Measurements from ENCODE around the gene GAREM1. TPM values are rescaled to one million over a fixed set of nuclear protein-coding genes. Genes with fewer than 3 reads are reported as not detected.
A peak's percentile ranks its signal among the peaks of the same experiment; 100 is the strongest.

Gene GAREM1
- total RNA-seq, 1 experiment from 2014 or later, result 1.8 TPM

DNA sequence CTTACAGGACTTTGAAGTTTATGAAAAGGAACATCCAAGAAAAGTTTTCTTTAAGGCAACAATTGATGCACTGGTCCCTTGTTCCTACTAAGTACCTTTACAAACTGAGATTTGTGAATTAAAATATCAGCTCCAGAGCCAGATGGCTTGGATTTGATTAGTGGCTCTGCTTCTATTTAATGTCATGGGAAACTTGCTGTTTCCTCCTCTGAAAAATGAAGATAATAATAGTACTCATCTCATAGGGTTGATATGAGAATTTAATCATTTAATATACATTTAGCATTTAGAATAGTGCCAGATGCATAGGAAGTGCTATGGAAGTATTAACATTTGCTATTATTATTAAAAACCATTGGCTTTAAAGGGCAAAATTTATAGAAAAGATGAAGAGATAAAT, 2.6 kb upstream of the GAREM1 start:
- H3K27ac ChIP-seq (ENCODE audit: low read length), result no peak overlapping the region
- intact Hi-C loops (cut with micrococcal nuclease), result no loop called here
- TF ChIP-seq, protein P1, sequence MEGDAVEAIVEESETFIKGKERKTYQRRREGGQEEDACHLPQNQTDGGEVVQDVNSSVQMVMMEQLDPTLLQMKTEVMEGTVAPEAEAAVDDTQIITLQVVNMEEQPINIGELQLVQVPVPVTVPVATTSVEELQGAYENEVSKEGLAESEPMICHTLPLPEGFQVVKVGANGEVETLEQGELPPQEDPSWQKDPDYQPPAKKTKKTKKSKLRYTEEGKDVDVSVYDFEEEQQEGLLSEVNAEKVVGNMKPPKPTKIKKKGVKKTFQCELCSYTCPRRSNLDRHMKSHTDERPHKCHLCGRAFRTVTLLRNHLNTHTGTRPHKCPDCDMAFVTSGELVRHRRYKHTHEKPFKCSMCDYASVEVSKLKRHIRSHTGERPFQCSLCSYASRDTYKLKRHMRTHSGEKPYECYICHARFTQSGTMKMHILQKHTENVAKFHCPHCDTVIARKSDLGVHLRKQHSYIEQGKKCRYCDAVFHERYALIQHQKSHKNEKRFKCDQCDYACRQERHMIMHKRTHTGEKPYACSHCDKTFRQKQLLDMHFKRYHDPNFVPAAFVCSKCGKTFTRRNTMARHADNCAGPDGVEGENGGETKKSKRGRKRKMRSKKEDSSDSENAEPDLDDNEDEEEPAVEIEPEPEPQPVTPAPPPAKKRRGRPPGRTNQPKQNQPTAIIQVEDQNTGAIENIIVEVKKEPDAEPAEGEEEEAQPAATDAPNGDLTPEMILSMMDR (conservative IDR thresholded peaks at IDR 0.05; ENCODE audit: low read depth, low read length), result no peak
- no peak for TF ChIP-seq EZH2phosphoT487 (IDR thresholded peaks at IDR 0.05; ENCODE audit: borderline replicate concordance, low read length)
- no peak for TF ChIP-seq EZH2 (IDR thresholded peaks at IDR 0.05; ENCODE audit: low read length, unreplicated experiment)
- no TSS peak for BruUV-seq (replicated peaks)
- CTCF ChIA-PET, result no interaction called here
- peaks cover 4% of the 10 kb centered on the region; the same call in 1 of the 2 replicates for H3K4me1 ChIP-seq (ENCODE audit: insufficient read depth, low read length)
- H3K9me2 ChIP-seq (replicated peaks; ENCODE audit: low read length), result no peaks in the 10 kb centered on the region
- H3K79me2 ChIP-seq (ENCODE audit: low read length), result no peaks in the 10 kb centered on the region
- no peaks in the 10 kb centered on the region for H3K36me3 ChIP-seq (ENCODE audit: low read depth, low read length)
- H3K4me2 ChIP-seq (ENCODE audit: low read length), result no peak overlapping the region
- no peak overlapping the region for H3K4me3 ChIP-seq (ENCODE audit: low read length)
- ATAC-seq (no peak), DNase-seq (no peak)
- no peaks in the 10 kb centered on the region for H3K9me3 ChIP-seq (ENCODE audit: low read length)
- no peaks in the 10 kb centered on the region for H3K27me3 ChIP-seq (ENCODE audit: low read length)
- H2AFZ ChIP-seq (ENCODE audit: low read length), result no peak overlapping the region
- POLR2A ChIA-PET (ENCODE audit: unreplicated experiment), result no interaction called here
- no peaks in the 10 kb centered on the region for H3F3A ChIP-seq (ENCODE audit: low read length, unreplicated experiment)
- H4K20me1 ChIP-seq (ENCODE audit: low read length), result no peaks in the 10 kb centered on the region
- H3K9ac ChIP-seq (ENCODE audit: low read length), result no peak overlapping the region

DNA sequence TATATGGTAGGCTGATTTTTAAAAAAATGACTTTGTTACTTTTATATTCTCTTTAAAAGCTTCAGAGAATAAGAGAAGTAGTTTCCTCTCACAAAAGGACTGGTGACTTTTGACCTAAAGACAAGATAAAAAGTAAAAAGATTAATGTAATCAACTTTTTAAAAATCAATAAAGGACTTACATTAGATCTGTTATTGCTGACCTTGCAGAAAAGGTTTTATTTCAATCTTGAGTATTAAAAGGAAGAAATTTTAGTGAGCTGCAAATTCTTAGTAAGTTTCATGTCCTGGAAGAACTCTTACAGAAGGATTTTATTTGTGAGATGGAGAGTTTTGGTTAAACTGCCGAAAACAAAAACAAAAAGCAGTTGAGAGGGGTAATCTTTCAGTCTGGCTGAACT, 2.2 kb upstream of the GAREM1 start:
- POLR2A ChIA-PET (ENCODE audit: unreplicated experiment), result no interaction called here
- Histone ChIP-seq H3F3A (ENCODE audit: low read length, unreplicated experiment) (no peaks in the 10 kb centered on the region), H3K36me3 (ENCODE audit: low read depth, low read length) (no peaks in the 10 kb centered on the region), H3K27ac (ENCODE audit: low read length) (no peak overlapping the region), H2AFZ (ENCODE audit: low read length) (no peak overlapping the region), H3K4me2 (ENCODE audit: low read length) (no peak overlapping the region), H4K20me1 (ENCODE audit: low read length) (no peaks in the 10 kb centered on the region), H3K79me2 (ENCODE audit: low read length) (no peaks in the 10 kb centered on the region), H3K4me3 (ENCODE audit: low read length) (no peak overlapping the region), H3K9ac (ENCODE audit: low read length) (no peak overlapping the region), H3K9me3 (ENCODE audit: low read length) (no peaks in the 10 kb centered on the region), H3K27me3 (ENCODE audit: low read length) (no peaks in the 10 kb centered on the region), H3K4me1 (ENCODE audit: insufficient read depth, low read length) (peaks cover 4% of the 10 kb centered on the region; the same call in 1 of the 2 replicates), H3K9me2 (replicated peaks; ENCODE audit: low read length) (no peaks in the 10 kb centered on the region)
- intact Hi-C loops (cut with micrococcal nuclease), result no loop called here
- BruUV-seq (replicated peaks), result no TSS peak
- TF ChIP-seq EZH2phosphoT487 (IDR thresholded peaks at IDR 0.05; ENCODE audit: borderline replicate concordance, low read length) (no peak), EZH2 (IDR thresholded peaks at IDR 0.05; ENCODE audit: low read length, unreplicated experiment) (no peak)
- TF ChIP-seq, protein P1 (conservative IDR thresholded peaks at IDR 0.05; ENCODE audit: low read depth, low read length), result no peak
- CTCF ChIA-PET, result no interaction called here
- ATAC-seq (no peak), DNase-seq (no peak)

DNA sequence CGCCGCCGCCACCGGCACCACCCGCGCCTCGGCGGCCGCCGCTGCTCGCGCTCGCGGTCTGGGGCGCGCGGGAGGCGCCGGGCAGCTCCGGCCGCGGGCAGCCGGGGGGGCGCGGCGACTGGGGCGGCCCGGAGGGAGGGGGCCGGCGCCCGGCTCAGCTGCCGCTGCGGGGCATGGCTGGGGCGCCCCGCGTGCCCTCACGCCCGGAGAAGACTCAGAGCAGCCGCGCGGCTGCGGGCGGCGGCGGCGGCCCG, 295 bp downstream of the GAREM1 start:
- Histone ChIP-seq H3K4me1 (ENCODE audit: insufficient read depth, low read length) (peaks cover 4% of the 10 kb centered on the region; the same call in 1 of the 2 replicates), H3K9me2 (replicated peaks; ENCODE audit: low read length) (no peaks in the 10 kb centered on the region), H3K27me3 (ENCODE audit: low read length) (no peaks in the 10 kb centered on the region), H2AFZ (ENCODE audit: low read length) (no peak overlapping the region), H3F3A (ENCODE audit: low read length, unreplicated experiment) (no peaks in the 10 kb centered on the region), H3K36me3 (ENCODE audit: low read depth, low read length) (no peaks in the 10 kb centered on the region), H3K27ac (ENCODE audit: low read length) (no peak overlapping the region), H3K79me2 (ENCODE audit: low read length) (no peaks in the 10 kb centered on the region), H3K9ac (ENCODE audit: low read length) (no peak overlapping the region), H3K4me3 (ENCODE audit: low read length) (peak overlapping the region; percentile 71), H4K20me1 (ENCODE audit: low read length) (no peaks in the 10 kb centered on the region), H3K9me3 (ENCODE audit: low read length) (no peaks in the 10 kb centered on the region), H3K4me2 (ENCODE audit: low read length) (no peak overlapping the region)
- intact Hi-C loops (cut with micrococcal nuclease), result loop anchor here (1.0 to 2.0 kb wide), 4 partner anchors 78 to 312 kb away; no protein-coding TSS in a partner anchor
- TF ChIP-seq EZH2phosphoT487 (IDR thresholded peaks at IDR 0.05; ENCODE audit: borderline replicate concordance, low read length), result no peak
- no peak for TF ChIP-seq EZH2 (IDR thresholded peaks at IDR 0.05; ENCODE audit: low read length, unreplicated experiment)
- TF ChIP-seq, protein P1 (conservative IDR thresholded peaks at IDR 0.05; ENCODE audit: low read depth, low read length), result no peak
- DNase-seq (no peak), ATAC-seq (peak; percentile 11)
- BruUV-seq (replicated peaks), result no TSS peak
- ChIA-PET POLR2A (ENCODE audit: unreplicated experiment) (interaction anchor here (0.5 kb wide), 2 partner anchors 87 to 121 kb away, joined by 3 read pairs; no protein-coding TSS in a partner anchor), CTCF (interaction anchor here (0.6 to 1.8 kb wide), 14 partner anchors 79 to 451 kb away, joined by 3 to 29 read pairs (median 6); no protein-coding TSS in a partner anchor)
